ENCODE results near the gene FAM169A.

The FAM169A gene

GRCh38 chr5:74765929-74766328, 100.3 kb downstream of the FAM169A start:
- no peak overlapping the region for H3K4me3 ChIP-seq (IDR thresholded peaks at IDR 0.05; ENCODE audit: insufficient read depth, low read depth, low read length)
- peaks cover 69% of the 10 kb centered on the region for H3K79me2 ChIP-seq (ENCODE audit: insufficient read depth, low read depth)
- no peaks in the 10 kb centered on the region for H4K20me1 ChIP-seq (ENCODE audit: insufficient read depth)
- H3K27me3 ChIP-seq (ENCODE audit: insufficient read depth, low read depth), result no peaks in the 10 kb centered on the region
- peak overlapping the region; percentile 79 for H3K4me2 ChIP-seq
- H3K9ac ChIP-seq, result peak overlapping the region; percentile 78; the same call in 1 of the 2 replicates
- TF ChIP-seq CTCF (conservative IDR thresholded peaks at IDR 0.05; ENCODE audit: low read depth, low read length), result no peak
- peaks cover 20% of the 10 kb centered on the region; the same call in 1 of the 2 replicates for H3K36me3 ChIP-seq (ENCODE audit: insufficient read depth)
- H3K27ac ChIP-seq, result no peak overlapping the region; the same call in 1 of the 2 replicates
- H3K4me1 ChIP-seq (ENCODE audit: low read depth, poor library complexity, severe bottlenecking), result peaks cover 62% of the 10 kb centered on the region
- peak overlapping the region; percentile 94; the same call in 1 of the 2 replicates for H2AFZ ChIP-seq (ENCODE audit: low read depth)

GRCh38 chr5:74765201-74765600, 101.0 kb downstream of the FAM169A start:
- Histone ChIP-seq H3K9ac (no peak overlapping the region), H3K27me3 (ENCODE audit: insufficient read depth, low read depth) (no peaks in the 10 kb centered on the region), H3K36me3 (ENCODE audit: insufficient read depth) (peaks cover 13% of the 10 kb centered on the region; the same call in 1 of the 2 replicates), H3K4me3 (IDR thresholded peaks at IDR 0.05; ENCODE audit: insufficient read depth, low read depth, low read length) (no peak overlapping the region), H2AFZ (ENCODE audit: low read depth) (no peak overlapping the region), H3K4me1 (ENCODE audit: low read depth, poor library complexity, severe bottlenecking) (peaks cover 69% of the 10 kb centered on the region), H3K79me2 (ENCODE audit: insufficient read depth, low read depth) (peaks cover 77% of the 10 kb centered on the region), H4K20me1 (ENCODE audit: insufficient read depth) (no peaks in the 10 kb centered on the region), H3K4me2 (peak overlapping the region; percentile 79), H3K27ac (no peak overlapping the region)
- no peak for TF ChIP-seq CTCF (conservative IDR thresholded peaks at IDR 0.05; ENCODE audit: low read depth, low read length)

DNA sequence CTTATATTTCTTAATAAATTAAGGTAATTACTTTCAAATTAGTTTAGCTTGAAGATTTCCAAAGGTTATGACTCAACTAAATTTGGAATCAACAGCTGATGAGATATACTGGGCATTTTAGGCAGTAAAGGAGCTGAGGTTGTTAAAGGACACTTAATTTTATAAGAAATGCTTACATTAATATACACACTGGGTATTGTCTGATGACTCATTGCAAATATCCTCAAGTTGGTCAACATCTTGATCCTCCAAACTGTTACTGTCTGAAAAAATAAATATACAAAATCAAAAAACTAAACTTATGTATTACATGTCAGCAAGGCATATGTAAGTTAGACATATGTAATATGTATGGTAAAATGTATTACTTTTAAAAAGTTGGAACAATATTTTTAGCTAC, 102.7 kb downstream of the FAM169A start:
- H4K20me1 ChIP-seq (ENCODE audit: insufficient read depth), result no peaks in the 10 kb centered on the region
- 0 out of 2 replicates have a peak, but pooled peaks cover 6% of the 10 kb centered on the region for H3K36me3 ChIP-seq (ENCODE audit: insufficient read depth)
- H3K27me3 ChIP-seq (ENCODE audit: insufficient read depth, low read depth), result no peaks in the 10 kb centered on the region
- H3K4me2 ChIP-seq, result peak overlapping the region; percentile 39; the same call in 1 of the 2 replicates
- no peak overlapping the region for H3K4me3 ChIP-seq (IDR thresholded peaks at IDR 0.05; ENCODE audit: insufficient read depth, low read depth, low read length)
- H2AFZ ChIP-seq (ENCODE audit: low read depth), result no peak overlapping the region
- peaks cover 79% of the 10 kb centered on the region for H3K4me1 ChIP-seq (ENCODE audit: low read depth, poor library complexity, severe bottlenecking)
- H3K9ac ChIP-seq, result no peak overlapping the region
- peaks cover 70% of the 10 kb centered on the region for H3K79me2 ChIP-seq (ENCODE audit: insufficient read depth, low read depth)
- peak overlapping the region; percentile 54; the same call in 1 of the 2 replicates for H3K27ac ChIP-seq
- TF ChIP-seq CTCF (conservative IDR thresholded peaks at IDR 0.05; ENCODE audit: low read depth, low read length), result no peak

- no peaks in the 10 kb centered on the region for H4K20me1 ChIP-seq (ENCODE audit: insufficient read depth)
- H3K36me3 ChIP-seq (ENCODE audit: insufficient read depth), result 0 out of 2 replicates have a peak, but pooled peaks cover 10% of the 10 kb centered on the region
- H3K9ac ChIP-seq, result no peak overlapping the region
- peak overlapping the region; percentile 39; the same call in 1 of the 2 replicates for H3K4me2 ChIP-seq
- H3K27ac ChIP-seq, result peak overlapping the region; percentile 54; the same call in 1 of the 2 replicates
- no peaks in the 10 kb centered on the region for H3K27me3 ChIP-seq (ENCODE audit: insufficient read depth, low read depth)
- no peak overlapping the region for H2AFZ ChIP-seq (ENCODE audit: low read depth)
- peaks cover 61% of the 10 kb centered on the region for H3K79me2 ChIP-seq (ENCODE audit: insufficient read depth, low read depth)
- H3K4me1 ChIP-seq (ENCODE audit: low read depth, poor library complexity, severe bottlenecking), result peaks cover 72% of the 10 kb centered on the region
- TF ChIP-seq CTCF (conservative IDR thresholded peaks at IDR 0.05; ENCODE audit: low read depth, low read length), result no peak
- no peak overlapping the region for H3K4me3 ChIP-seq (IDR thresholded peaks at IDR 0.05; ENCODE audit: insufficient read depth, low read depth, low read length)
These were observed 103.6 kb downstream of the FAM169A start for GRCh38 chr5:74762599-74762998.

Measured in KMS-11 (cell line).